ENCODE results near the gene SYVN1. TPM values are rescaled to one million over a fixed set of nuclear protein-coding genes. Genes with fewer than 3 reads are reported as not detected.
A peak's percentile ranks its signal among the peaks of the same experiment; 100 is the strongest.

The SYVN1 gene
- total RNA-seq, 1 experiment from 2014 or later = 45.9 TPM

DNA sequence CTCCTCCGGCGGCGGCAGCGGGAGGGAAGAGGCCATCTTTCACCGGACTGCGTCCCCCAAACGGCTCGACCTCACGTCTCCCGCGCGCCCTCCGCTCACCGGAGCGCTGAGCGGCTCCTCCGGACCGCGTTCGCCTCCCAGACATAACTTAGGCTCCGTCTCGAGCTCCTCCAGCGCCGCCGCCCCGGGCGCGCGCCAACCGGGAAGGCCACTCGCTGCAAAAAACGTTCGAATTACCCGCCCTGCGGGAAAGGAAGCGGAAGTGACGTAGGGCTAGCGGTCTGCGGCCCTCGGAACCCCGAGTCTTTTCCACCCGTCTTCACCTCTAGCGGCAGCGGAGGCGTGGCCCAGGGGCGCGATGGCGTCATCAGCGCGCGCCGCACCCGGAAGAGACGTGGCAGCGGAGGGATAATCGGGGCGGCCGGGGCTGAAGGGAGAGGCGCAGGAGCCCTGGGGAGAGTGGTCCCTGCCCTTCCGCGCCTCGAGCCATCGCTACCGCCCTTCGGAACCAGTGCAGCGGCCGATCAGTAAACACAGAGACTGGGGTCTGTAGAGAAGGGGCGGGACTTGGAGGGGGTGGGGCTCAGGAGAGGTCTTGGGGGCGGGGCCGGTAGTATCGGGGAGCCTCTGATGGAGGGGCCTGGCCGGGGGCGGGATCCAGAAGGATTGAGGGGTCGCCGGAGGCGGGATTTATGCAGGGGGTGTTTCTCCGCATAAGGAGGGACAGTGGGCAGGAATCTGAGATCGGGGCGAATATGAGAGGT is 50.3 kb downstream of the SYVN1 start, which contains the start of the genes CDCA5 and ZFPL1 (continued):
- TF ChIP-seq, protein P1, sequence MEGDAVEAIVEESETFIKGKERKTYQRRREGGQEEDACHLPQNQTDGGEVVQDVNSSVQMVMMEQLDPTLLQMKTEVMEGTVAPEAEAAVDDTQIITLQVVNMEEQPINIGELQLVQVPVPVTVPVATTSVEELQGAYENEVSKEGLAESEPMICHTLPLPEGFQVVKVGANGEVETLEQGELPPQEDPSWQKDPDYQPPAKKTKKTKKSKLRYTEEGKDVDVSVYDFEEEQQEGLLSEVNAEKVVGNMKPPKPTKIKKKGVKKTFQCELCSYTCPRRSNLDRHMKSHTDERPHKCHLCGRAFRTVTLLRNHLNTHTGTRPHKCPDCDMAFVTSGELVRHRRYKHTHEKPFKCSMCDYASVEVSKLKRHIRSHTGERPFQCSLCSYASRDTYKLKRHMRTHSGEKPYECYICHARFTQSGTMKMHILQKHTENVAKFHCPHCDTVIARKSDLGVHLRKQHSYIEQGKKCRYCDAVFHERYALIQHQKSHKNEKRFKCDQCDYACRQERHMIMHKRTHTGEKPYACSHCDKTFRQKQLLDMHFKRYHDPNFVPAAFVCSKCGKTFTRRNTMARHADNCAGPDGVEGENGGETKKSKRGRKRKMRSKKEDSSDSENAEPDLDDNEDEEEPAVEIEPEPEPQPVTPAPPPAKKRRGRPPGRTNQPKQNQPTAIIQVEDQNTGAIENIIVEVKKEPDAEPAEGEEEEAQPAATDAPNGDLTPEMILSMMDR (IDR thresholded peaks at IDR 0.05 in 2 of 3, conservative IDR thresholded peaks at IDR 0.05 in 1 of 3; ENCODE audit: borderline replicate concordance in 1 of 3, insufficient read depth in 1 of 3, low read depth in 2 of 3, low read length in 2 of 3) = no peak

GRCh38 chr11:65083134-65083833 is 51.0 kb downstream of the SYVN1 start:
- Histone ChIP-seq H3K36me3 (ENCODE audit: control insufficient read depth in 1 of 2, insufficient read depth in 2 of 2, low read length in 2 of 2) (peaks cover 12 to 44% of the 10 kb centered on the region in 2 experiments; a peak in 2 of 4 replicates), H2AFZ (ENCODE audit: low read depth, low read length, poor library complexity, severe bottlenecking) (no peak overlapping the region), H4K20me1 (ENCODE audit: insufficient read depth) (no peaks in the 10 kb centered on the region), H3K27me3 (ENCODE audit: insufficient read depth, low read length) (no peaks in the 10 kb centered on the region), H3K4me2 (ENCODE audit: low read length) (peak overlapping the region; percentile 82), H3K4me3 (replicated peaks in 1 of 2; ENCODE audit: low read depth in 1 of 2, low read length in 2 of 2) (peak overlapping the region; percentile 86 to 98), H3K9ac (ENCODE audit: low read length) (peak overlapping the region; percentile 98), H3K9me2 (ENCODE audit: insufficient read depth) (no peaks in the 10 kb centered on the region), H3K9me3 (ENCODE audit: control insufficient read depth in 1 of 2, insufficient read depth in 1 of 2, low read depth in 1 of 2, low read length in 2 of 2) (no peaks in the 10 kb centered on the region), H3K4me1 (ENCODE audit: control insufficient read depth in 1 of 2, insufficient read depth in 2 of 2, low read length in 2 of 2) (peaks cover 7 to 30% of the 10 kb centered on the region in 2 experiments; a peak in 3 of 4 replicates), H3K27ac (ENCODE audit: low read depth, low read length) (peak overlapping the region; percentile 82), H3K79me2 (ENCODE audit: insufficient read depth, low read length) (peaks cover 57% of the 10 kb centered on the region)
- CTCF ChIA-PET = interaction anchor here (1.4 kb wide), 1 partner anchor 27 kb away, joined by 3 read pairs; no protein-coding TSS in a partner anchor
- POLR2A ChIA-PET = interaction anchor here (0.7 kb wide), 1 partner anchor 39 kb away, joined by 3 read pairs; the partner anchor contains the start of genes FAU and MRPL49
- TSS peak; percentile 60 for BruUV-seq (replicated peaks)
- intact Hi-C loops (cut with micrococcal nuclease) = loop anchor here (5.0 kb wide), 2 partner anchors 41 to 56 kb away; partner anchors contain the start of genes SAC3D1 and SNX15
- TF ChIP-seq POLR2AphosphoS5 (IDR thresholded peaks at IDR 0.05; ENCODE audit: low read depth, low read length) = no peak
- peak; percentile 12 for ATAC-seq
- no peak for DNase-seq (ENCODE audit: low read depth, low spot score)
- RAD21 ChIA-PET (ENCODE audit: low non-redundant PET in 1 of 2, low total read pairs in 2 of 2, uncharacterized antibody in 2 of 2, unreplicated experiment in 2 of 2) = no interaction called here
